Activated CD8-positive, alpha-beta memory T cell treated with anti-CD3 and anti-CD28 coated beads for 36 hours (primary cell): ENCODE results near the gene HIF1AN. TPM values are rescaled to one million over a fixed set of nuclear protein-coding genes. Genes with fewer than 3 reads are reported as not detected.

Experiments used
- CTCF ChIA-PET: fragments of 350-600 bp; sonication (Branson Sonifier 250); formaldehyde crosslinking; loops from one replicate; lab custom pipeline; 2021; ENCODE audit warnings: antibody characterized with exemption; lab: Charles Lee
- POLR2A ChIA-PET: fragments of 350-600 bp; sonication (Branson Sonifier 250); formaldehyde crosslinking; loops from one replicate; lab custom pipeline; 2021; ENCODE audit warnings: antibody characterized with exemption; lab: Charles Lee
- total RNA-seq, 2 experiments: library from RNA; stranded (reverse); gene quantifications; one replicate each; pipeline ENCODE4 v1.2.3, GENCODE V29; 2021

The HIF1AN gene
- total RNA-seq = 10 to 100 TPM; 41.7 to 45.4 TPM

GRCh38 chr10:100535715-100536353 lies at the start of gene HIF1AN:
Gene HIF1AN, plus strand, starts transcription at chr10:100535943. Its CDS starts 16 bp downstream, at chr10:100535959.
- CTCF ChIA-PET = interaction anchor here (0.5 to 3.0 kb wide), 11 partner anchors 9 to 451 kb away, joined by 3 to 14 read pairs (median 4); partner anchors contain the start of genes MRPL43 and SCD
- POLR2A ChIA-PET = interaction anchor here (0.7 to 1.1 kb wide), 4 partner anchors 14 to 249 kb away, joined by 3 read pairs; no protein-coding TSS in a partner anchor

GRCh38 chr10:100487529-100487928 lies 48.2 kb upstream of the HIF1AN start:
- ChIA-PET CTCF (no interaction called here), POLR2A (no interaction called here)

- CTCF ChIA-PET = interaction anchor here (1.2 kb wide), 1 partner anchor 29 kb away, joined by 4 read pairs; no protein-coding TSS in a partner anchor
- POLR2A ChIA-PET = no interaction called here
These were observed 46.3 kb upstream of the HIF1AN start for GRCh38 chr10:100489396-100489795.

GRCh38 chr10:100490531-100490930 lies 45.2 kb upstream of the HIF1AN start:
- ChIA-PET CTCF (interaction anchor here (3.2 kb wide), 1 partner anchor 8 kb away, joined by 10 read pairs; no protein-coding TSS in a partner anchor), POLR2A (interaction anchor here (1.4 kb wide), 1 partner anchor 8 kb away, joined by 3 read pairs; no protein-coding TSS in a partner anchor)

- ChIA-PET POLR2A (interaction anchor here (1.1 kb wide), 1 partner anchor 16 kb away, joined by 3 read pairs; no protein-coding TSS in a partner anchor), CTCF (interaction anchor here (1.4 to 4.3 kb wide), 2 partner anchors 14 to 22 kb away, joined by 6 to 22 read pairs; no protein-coding TSS in a partner anchor)
These were observed 39.2 kb upstream of the HIF1AN start for GRCh38 chr10:100496567-100496966.

GRCh38 chr10:100498059-100498458 lies 37.7 kb upstream of the HIF1AN start:
- ChIA-PET CTCF (interaction anchor here (1.4 to 4.3 kb wide), 3 partner anchors 15 to 65 kb away, joined by 3 to 22 read pairs (median 6); no protein-coding TSS in a partner anchor), POLR2A (no interaction called here)

- CTCF ChIA-PET = no interaction called here
- POLR2A ChIA-PET = no interaction called here
These were observed 34.3 kb upstream of the HIF1AN start for GRCh38 chr10:100501423-100501822.

- POLR2A ChIA-PET = no interaction called here
These were observed 32.7 kb upstream of the HIF1AN start for GRCh38 chr10:100502926-100503494.

GRCh38 chr10:100504096-100504495 lies 31.6 kb upstream of the HIF1AN start:
- ChIA-PET CTCF (interaction anchor here (0.8 to 1.3 kb wide), 3 partner anchors 10 to 13 kb away, joined by 3 read pairs; no protein-coding TSS in a partner anchor), POLR2A (no interaction called here)

More at GRCh38 chr10:100502926-100503494, 32.7 kb upstream of the HIF1AN start:
- CTCF ChIA-PET = interaction anchor here (1.3 kb wide), 1 partner anchor 11 kb away, joined by 3 read pairs; no protein-coding TSS in a partner anchor

GRCh38 chr10:100505164-100505563 lies 30.6 kb upstream of the HIF1AN start:
- ChIA-PET CTCF (interaction anchor here (1.5 kb wide), 1 partner anchor 67 kb away, joined by 3 read pairs; no protein-coding TSS in a partner anchor), POLR2A (no interaction called here)

- CTCF ChIA-PET = interaction anchor here (4.8 to 7.2 kb wide), 3 partner anchors 13 to 74 kb away, joined by 38 to 76 read pairs (median 44); partner anchors contain the start of gene SEC31B
- POLR2A ChIA-PET = no interaction called here
These were observed 29.0 kb upstream of the HIF1AN start for GRCh38 chr10:100506596-100507356.

- POLR2A ChIA-PET = no interaction called here
- CTCF ChIA-PET = interaction anchor here (1.0 to 7.2 kb wide), 5 partner anchors 12 to 162 kb away, joined by 5 to 76 read pairs (median 38); partner anchors contain the start of genes SCD and SEC31B
These were observed 28.4 kb upstream of the HIF1AN start for GRCh38 chr10:100507357-100507732.

- CTCF ChIA-PET = interaction anchor here (0.7 to 7.2 kb wide), 15 partner anchors 8 to 170 kb away, joined by 3 to 76 read pairs (median 5); partner anchors contain the start of genes SCD and SEC31B
- POLR2A ChIA-PET = interaction anchor here (0.9 to 1.5 kb wide), 2 partner anchors 21 to 161 kb away, joined by 4 to 7 read pairs; partner anchors contain the start of genes NDUFB8 and SCD
These were observed 27.5 kb upstream of the HIF1AN start for GRCh38 chr10:100508266-100508665.

GRCh38 chr10:100508691-100509150 lies 27.0 kb upstream of the HIF1AN start:
- ChIA-PET CTCF (interaction anchor here (0.6 to 7.2 kb wide), 18 partner anchors 9 to 173 kb away, joined by 3 to 76 read pairs (median 4); partner anchors contain the start of genes HIF1AN, SCD and SEC31B), POLR2A (interaction anchor here (0.5 to 1.7 kb wide), 6 partner anchors 20 to 276 kb away, joined by 3 to 7 read pairs (median 4); partner anchors contain the start of genes NDUFB8 and SCD)

- CTCF ChIA-PET = interaction anchor here (0.6 to 7.2 kb wide), 14 partner anchors 9 to 173 kb away, joined by 3 to 76 read pairs (median 6); partner anchors contain the start of genes HIF1AN, SCD and SEC31B
- POLR2A ChIA-PET = interaction anchor here (0.5 to 1.7 kb wide), 6 partner anchors 19 to 276 kb away, joined by 3 to 7 read pairs (median 4); partner anchors contain the start of genes NDUFB8 and SCD
These were observed 26.4 kb upstream of the HIF1AN start for GRCh38 chr10:100509241-100509840.

GRCh38 chr10:100510533-100511308 lies 25.0 kb upstream of the HIF1AN start:
- ChIA-PET CTCF (interaction anchor here (0.9 to 7.2 kb wide), 9 partner anchors 9 to 172 kb away, joined by 3 to 76 read pairs (median 7); partner anchors contain the start of genes SCD and SEC31B), POLR2A (interaction anchor here (0.8 to 1.7 kb wide), 4 partner anchors 8 to 164 kb away, joined by 3 to 6 read pairs (median 4); partner anchors contain the start of genes HIF1AN and SCD)

- ChIA-PET POLR2A (no interaction called here), CTCF (interaction anchor here (0.6 kb wide), 1 partner anchor 82 kb away, joined by 3 read pairs; no protein-coding TSS in a partner anchor)
These were observed 20.1 kb upstream of the HIF1AN start for GRCh38 chr10:100515612-100516011.
